Spleen (tissue), 7 donors: Measurements from ENCODE around the gene CEP162.

Experiments used
- POLR2A ChIP-seq, 3 donors: fragments of 450-650 bp; IDR thresholded peaks; one replicate each; pipeline ENCODE4 v1.5.1; 2017; ENCODE audit warnings: antibody characterized with exemption in 3 of 3, mild to moderate bottlenecking in 1 of 3
- TF ChIP-seq, protein P1 (sequence below), 11 experiments: fragments of 200-600 bp in 7 of 11; fragments of 450-650 bp in 4 of 11; sonication (generic) in 4 of 11; IDR thresholded peaks in 8 of 11; conservative IDR thresholded peaks in 3 of 11; 1 replicate in 7 of 11; 2 replicates in 4 of 11; pipeline versions ENCODE4 v1.4.0 to v1.8.0; 2016 to 2021; ENCODE audit warnings: antibody characterized with exemption in 11 of 11, inconsistent platforms in 4 of 11, mild to moderate bottlenecking in 1 of 11
- donor health status: DM: no; HTN: no; CAD: no; lungs with moderate emphysema.
- donor health status: DM: no; HTN: no; CAD: no.
- donor health status: DM: no; HTN: no; CAD: no.

DNA sequence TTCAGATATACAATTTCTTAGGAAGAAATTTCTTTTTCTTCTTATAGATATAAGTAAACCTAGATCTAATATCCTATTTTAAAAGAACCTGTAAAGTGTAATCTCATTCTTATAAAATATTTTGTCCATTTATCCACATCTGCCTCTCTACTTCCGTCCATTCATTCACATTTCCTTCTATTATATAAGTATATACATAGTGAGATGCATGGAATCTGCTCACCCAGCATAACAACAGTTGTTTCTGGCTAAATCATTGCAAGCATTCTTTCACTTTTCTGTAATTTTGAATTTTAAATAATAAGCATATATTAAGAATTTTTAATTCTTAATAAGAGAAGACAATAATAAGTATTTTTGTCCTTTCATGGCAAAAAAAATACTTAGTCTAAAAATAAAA lies 45.4 kb downstream of the CEP162 start:
- TF ChIP-seq, protein P1, sequence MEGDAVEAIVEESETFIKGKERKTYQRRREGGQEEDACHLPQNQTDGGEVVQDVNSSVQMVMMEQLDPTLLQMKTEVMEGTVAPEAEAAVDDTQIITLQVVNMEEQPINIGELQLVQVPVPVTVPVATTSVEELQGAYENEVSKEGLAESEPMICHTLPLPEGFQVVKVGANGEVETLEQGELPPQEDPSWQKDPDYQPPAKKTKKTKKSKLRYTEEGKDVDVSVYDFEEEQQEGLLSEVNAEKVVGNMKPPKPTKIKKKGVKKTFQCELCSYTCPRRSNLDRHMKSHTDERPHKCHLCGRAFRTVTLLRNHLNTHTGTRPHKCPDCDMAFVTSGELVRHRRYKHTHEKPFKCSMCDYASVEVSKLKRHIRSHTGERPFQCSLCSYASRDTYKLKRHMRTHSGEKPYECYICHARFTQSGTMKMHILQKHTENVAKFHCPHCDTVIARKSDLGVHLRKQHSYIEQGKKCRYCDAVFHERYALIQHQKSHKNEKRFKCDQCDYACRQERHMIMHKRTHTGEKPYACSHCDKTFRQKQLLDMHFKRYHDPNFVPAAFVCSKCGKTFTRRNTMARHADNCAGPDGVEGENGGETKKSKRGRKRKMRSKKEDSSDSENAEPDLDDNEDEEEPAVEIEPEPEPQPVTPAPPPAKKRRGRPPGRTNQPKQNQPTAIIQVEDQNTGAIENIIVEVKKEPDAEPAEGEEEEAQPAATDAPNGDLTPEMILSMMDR (IDR thresholded peaks at IDR 0.05 in 8 of 11, conservative IDR thresholded peaks at IDR 0.05 in 3 of 11): no peak
- TF ChIP-seq POLR2A (IDR thresholded peaks at IDR 0.05): no peak
